Gastroesophageal sphincter (tissue), 3 donors: ENCODE results near the gene NDP.
"Not testable (repeated sequence)": the region's sequence is repeated elsewhere in the genome, so short reads cannot be mapped to it uniquely, and the experiment has no call there.

Experiments
- EP300 ChIP-seq: sonication (generic); formaldehyde crosslinking; IDR thresholded peaks from one replicate; pipeline ENCODE4 v1.6.1; 2017; ENCODE audit warnings: antibody characterized with exemption, mild to moderate bottlenecking
- POLR2A ChIP-seq, 2 donors: fragments of 450-650 bp; IDR thresholded peaks; one replicate each; pipeline ENCODE4 v1.6.1; 2017; ENCODE audit warnings: antibody characterized with exemption in 2 of 2, mild to moderate bottlenecking in 2 of 2, moderate library complexity in 1 of 2
- POLR2AphosphoS5 ChIP-seq: sonication (generic); formaldehyde crosslinking; IDR thresholded peaks from one replicate; pipeline ENCODE4 v1.6.1; 2017; ENCODE audit warnings: antibody characterized with exemption
- TF ChIP-seq, protein P1 (sequence below), 4 experiments: fragments of 200-600 bp in 2 of 4; fragments of 450-650 bp in 2 of 4; sonication (generic) in 1 of 4; IDR thresholded peaks; one replicate each; pipeline ENCODE4 v1.5.1; 2017 to 2019; ENCODE audit warnings: antibody characterized with exemption in 4 of 4, mild to moderate bottlenecking in 2 of 4, moderate library complexity in 2 of 4

DNA sequence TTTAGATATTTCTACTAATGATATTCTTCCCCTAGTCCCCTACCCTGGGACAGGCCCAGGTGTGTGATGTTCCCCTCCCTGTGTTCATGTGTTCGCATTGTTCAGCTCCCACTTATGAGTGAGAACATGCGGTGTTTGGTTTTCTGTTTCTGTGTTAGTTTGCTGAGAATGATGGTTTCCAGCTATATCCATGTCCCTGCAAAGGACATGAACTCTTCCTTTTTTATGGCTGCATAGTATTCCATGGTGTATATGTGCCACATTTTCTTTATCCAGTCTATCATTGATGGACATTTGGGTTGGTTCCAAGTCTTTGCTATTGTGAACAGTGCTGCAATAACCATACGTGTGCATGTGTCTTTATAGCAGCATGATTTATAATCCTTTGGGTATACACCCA is 51.2 kb downstream of the NDP start:
- TF ChIP-seq, protein P1, sequence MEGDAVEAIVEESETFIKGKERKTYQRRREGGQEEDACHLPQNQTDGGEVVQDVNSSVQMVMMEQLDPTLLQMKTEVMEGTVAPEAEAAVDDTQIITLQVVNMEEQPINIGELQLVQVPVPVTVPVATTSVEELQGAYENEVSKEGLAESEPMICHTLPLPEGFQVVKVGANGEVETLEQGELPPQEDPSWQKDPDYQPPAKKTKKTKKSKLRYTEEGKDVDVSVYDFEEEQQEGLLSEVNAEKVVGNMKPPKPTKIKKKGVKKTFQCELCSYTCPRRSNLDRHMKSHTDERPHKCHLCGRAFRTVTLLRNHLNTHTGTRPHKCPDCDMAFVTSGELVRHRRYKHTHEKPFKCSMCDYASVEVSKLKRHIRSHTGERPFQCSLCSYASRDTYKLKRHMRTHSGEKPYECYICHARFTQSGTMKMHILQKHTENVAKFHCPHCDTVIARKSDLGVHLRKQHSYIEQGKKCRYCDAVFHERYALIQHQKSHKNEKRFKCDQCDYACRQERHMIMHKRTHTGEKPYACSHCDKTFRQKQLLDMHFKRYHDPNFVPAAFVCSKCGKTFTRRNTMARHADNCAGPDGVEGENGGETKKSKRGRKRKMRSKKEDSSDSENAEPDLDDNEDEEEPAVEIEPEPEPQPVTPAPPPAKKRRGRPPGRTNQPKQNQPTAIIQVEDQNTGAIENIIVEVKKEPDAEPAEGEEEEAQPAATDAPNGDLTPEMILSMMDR (IDR thresholded peaks at IDR 0.05), result not testable (repeated sequence)
- TF ChIP-seq POLR2AphosphoS5; EP300; POLR2A (IDR thresholded peaks at IDR 0.05): not testable (repeated sequence)
